GM04504 (cell line): ENCODE results near the gene DHCR7.

Experiments
- DNase-seq: peaks from one replicate; pipeline ENCODE4 v3.0.0-alpha.2; 2012; ENCODE audit warnings: low read depth

DHCR7 gene

GRCh38 chr11:71410363-71410966 lies 37.7 kb downstream of the DHCR7 start:
- DNase-seq = no peak

- no peak for DNase-seq
Measured at GRCh38 chr11:71408826-71409225, 39.4 kb downstream of the DHCR7 start.

GRCh38 chr11:71407356-71407755 lies 40.8 kb downstream of the DHCR7 start:
- no peak for DNase-seq

GRCh38 chr11:71406681-71407080 lies 41.5 kb downstream of the DHCR7 start:
- no peak for DNase-seq

- DNase-seq = no peak
Measured at GRCh38 chr11:71404209-71404608, 44.0 kb downstream of the DHCR7 start.

- no peak for DNase-seq
Measured at GRCh38 chr11:71402878-71403277, 45.3 kb downstream of the DHCR7 start.

GRCh38 chr11:71400216-71400615 lies 48.0 kb downstream of the DHCR7 start:
- no peak for DNase-seq

GRCh38 chr11:71399341-71399740 lies 48.9 kb downstream of the DHCR7 start:
- no peak for DNase-seq

- no peak for DNase-seq
Measured at GRCh38 chr11:71397961-71398360, 50.2 kb downstream of the DHCR7 start.

- no peak for DNase-seq
Measured at GRCh38 chr11:71397331-71397860, 50.8 kb downstream of the DHCR7 start.

- DNase-seq = no peak
Measured at GRCh38 chr11:71396548-71397123, 51.6 kb downstream of the DHCR7 start.

GRCh38 chr11:71395774-71396173 lies 52.4 kb downstream of the DHCR7 start:
- DNase-seq = no peak

GRCh38 chr11:71395263-71395560 lies 53.0 kb downstream of the DHCR7 start:
- no peak for DNase-seq

- no peak for DNase-seq
Measured at GRCh38 chr11:71393283-71393682, 54.9 kb downstream of the DHCR7 start.

- DNase-seq = no peak
Measured at GRCh38 chr11:71391796-71392195, 56.4 kb downstream of the DHCR7 start.

GRCh38 chr11:71391352-71391751 lies 56.8 kb downstream of the DHCR7 start:
- DNase-seq = no peak

GRCh38 chr11:71388637-71389235 lies 59.5 kb downstream of the DHCR7 start:
- DNase-seq = no peak

GRCh38 chr11:71387784-71388636 lies 60.2 kb downstream of the DHCR7 start:
- no peak for DNase-seq

- no peak for DNase-seq
Measured at GRCh38 chr11:71387200-71387599, 61.0 kb downstream of the DHCR7 start.

- no peak for DNase-seq
Measured at GRCh38 chr11:71386202-71386601, 62.0 kb downstream of the DHCR7 start.

- DNase-seq = no peak
Measured at GRCh38 chr11:71385091-71385490, 63.1 kb downstream of the DHCR7 start.

- no peak for DNase-seq
Measured at GRCh38 chr11:71384561-71384960, 63.6 kb downstream of the DHCR7 start.
